Esophagus squamous epithelium (tissue), 4 donors: ENCODE measurements around the gene ATP6V0A4.

Experiments
- POLR2A ChIP-seq, 4 donors: fragments of 450-650 bp; IDR thresholded peaks; one replicate each; pipeline ENCODE4 v1.6.1; 2017; ENCODE audit warnings: antibody characterized with exemption in 4 of 4, mild to moderate bottlenecking in 4 of 4, moderate library complexity in 3 of 4
- TF ChIP-seq, protein P1 (sequence below), 6 experiments: fragments of 450-650 bp in 4 of 6; fragments of 200-600 bp in 2 of 6; sonication (generic) in 2 of 6; IDR thresholded peaks; one replicate each; pipeline ENCODE4 v1.5.1; 2016 to 2019; ENCODE audit warnings: antibody characterized with exemption in 6 of 6, mild to moderate bottlenecking in 4 of 6, moderate library complexity in 4 of 6

DNA sequence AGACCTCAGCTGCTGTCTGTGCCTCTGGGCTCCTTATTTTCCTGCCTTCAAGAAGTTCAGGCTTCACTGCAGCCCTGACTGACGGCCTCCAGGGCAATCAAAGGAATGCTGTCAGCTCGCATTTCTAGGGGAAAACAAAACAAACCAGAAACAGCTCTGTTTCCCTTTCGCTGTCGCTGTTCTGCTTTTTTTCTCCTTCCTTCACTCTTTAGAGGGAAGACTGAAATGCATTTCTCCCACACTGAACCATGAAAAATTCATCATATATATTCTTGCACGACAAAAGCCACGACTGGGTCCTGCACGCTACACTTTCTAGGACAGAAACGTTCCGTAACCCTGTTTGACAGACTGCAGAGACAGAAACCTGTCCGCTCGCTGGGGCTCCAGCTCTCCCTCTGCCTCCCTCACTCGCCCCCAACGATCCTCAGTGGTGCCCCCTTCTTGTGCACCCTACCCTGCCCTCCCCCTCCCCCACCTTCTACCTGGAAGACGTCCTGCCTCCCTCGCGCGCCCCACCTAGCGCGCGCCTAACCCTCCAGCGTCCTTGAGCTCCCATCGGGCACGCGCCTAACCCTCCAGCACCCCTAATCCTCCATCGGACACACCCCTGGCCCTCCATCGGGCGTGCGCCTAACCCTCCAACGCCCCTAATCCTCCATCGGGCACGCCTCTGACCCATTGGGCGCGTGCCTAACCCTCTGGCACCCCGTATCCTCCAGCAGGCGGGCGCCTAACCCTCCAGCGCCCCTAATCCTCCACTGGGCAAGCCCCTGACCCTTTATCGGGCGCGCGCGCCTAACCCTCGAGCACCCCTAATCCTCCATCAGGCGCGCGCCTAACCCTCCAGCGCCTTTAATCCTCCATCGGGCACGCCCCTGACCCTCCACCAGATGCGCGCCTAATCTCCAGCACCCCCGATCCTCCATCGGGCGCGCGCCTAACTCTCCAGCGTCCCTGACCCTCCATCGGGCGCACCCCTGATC lies 134.0 kb downstream of the ATP6V0A4 start:
- TF ChIP-seq, protein P1, sequence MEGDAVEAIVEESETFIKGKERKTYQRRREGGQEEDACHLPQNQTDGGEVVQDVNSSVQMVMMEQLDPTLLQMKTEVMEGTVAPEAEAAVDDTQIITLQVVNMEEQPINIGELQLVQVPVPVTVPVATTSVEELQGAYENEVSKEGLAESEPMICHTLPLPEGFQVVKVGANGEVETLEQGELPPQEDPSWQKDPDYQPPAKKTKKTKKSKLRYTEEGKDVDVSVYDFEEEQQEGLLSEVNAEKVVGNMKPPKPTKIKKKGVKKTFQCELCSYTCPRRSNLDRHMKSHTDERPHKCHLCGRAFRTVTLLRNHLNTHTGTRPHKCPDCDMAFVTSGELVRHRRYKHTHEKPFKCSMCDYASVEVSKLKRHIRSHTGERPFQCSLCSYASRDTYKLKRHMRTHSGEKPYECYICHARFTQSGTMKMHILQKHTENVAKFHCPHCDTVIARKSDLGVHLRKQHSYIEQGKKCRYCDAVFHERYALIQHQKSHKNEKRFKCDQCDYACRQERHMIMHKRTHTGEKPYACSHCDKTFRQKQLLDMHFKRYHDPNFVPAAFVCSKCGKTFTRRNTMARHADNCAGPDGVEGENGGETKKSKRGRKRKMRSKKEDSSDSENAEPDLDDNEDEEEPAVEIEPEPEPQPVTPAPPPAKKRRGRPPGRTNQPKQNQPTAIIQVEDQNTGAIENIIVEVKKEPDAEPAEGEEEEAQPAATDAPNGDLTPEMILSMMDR (IDR thresholded peaks at IDR 0.05): no peak
- no peak for TF ChIP-seq POLR2A (IDR thresholded peaks at IDR 0.05)
